ENCODE results near the gene ADAM12.

DNA sequence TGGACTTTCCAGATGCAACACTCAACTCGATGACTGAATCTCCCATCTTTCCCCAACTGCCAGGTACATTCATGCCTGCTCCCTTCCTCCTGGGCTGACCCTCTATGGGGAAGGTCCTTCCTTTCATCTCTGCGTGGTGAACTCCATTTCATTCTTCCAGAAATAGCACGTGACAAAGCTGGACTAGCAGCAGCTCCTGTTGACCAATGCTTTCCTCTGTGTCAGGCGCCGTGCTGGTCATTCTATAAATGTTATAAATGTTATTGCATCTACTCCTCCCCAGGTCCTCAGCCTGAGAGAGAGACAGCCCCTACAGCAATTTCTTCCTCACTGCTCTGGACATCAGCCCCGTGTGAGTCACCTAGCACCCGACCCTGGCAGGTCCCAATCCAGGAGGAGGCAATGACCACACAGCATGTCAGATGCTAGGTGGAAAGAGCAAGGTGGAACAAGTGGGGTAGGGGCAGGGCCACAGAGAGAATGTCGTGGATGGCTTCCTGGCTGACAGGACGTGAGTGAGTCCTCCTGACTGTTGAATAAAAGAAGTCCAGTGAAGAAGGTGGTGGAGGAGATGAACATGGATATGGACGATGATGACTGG, 178.1 kb downstream of the ADAM12 start:
- TF ChIP-seq POLR2A (IDR thresholded peaks at IDR 0.05): no peak
- TF ChIP-seq CTCF (IDR thresholded peaks at IDR 0.05): no peak

Data from uterus (tissue), 2 donors.